ENCODE measurements around the gene POSTN. TPM values are rescaled to one million over a fixed set of nuclear protein-coding genes. Genes with fewer than 3 reads are reported as not detected.
A peak's percentile ranks its signal among the peaks of the same experiment; 100 is the strongest.

Gene POSTN, protein sequence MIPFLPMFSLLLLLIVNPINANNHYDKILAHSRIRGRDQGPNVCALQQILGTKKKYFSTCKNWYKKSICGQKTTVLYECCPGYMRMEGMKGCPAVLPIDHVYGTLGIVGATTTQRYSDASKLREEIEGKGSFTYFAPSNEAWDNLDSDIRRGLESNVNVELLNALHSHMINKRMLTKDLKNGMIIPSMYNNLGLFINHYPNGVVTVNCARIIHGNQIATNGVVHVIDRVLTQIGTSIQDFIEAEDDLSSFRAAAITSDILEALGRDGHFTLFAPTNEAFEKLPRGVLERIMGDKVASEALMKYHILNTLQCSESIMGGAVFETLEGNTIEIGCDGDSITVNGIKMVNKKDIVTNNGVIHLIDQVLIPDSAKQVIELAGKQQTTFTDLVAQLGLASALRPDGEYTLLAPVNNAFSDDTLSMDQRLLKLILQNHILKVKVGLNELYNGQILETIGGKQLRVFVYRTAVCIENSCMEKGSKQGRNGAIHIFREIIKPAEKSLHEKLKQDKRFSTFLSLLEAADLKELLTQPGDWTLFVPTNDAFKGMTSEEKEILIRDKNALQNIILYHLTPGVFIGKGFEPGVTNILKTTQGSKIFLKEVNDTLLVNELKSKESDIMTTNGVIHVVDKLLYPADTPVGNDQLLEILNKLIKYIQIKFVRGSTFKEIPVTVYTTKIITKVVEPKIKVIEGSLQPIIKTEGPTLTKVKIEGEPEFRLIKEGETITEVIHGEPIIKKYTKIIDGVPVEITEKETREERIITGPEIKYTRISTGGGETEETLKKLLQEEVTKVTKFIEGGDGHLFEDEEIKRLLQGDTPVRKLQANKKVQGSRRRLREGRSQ
- polyA plus RNA-seq (13.4 to 82.4 TPM (median 31.8 TPM) in 3 replicates), polyA minus RNA-seq (6.6 to 53.1 TPM (median 16.5 TPM) in 3 replicates)
- 7.2 TPM for polyA plus RNA-seq (2011; ENCODE audit: low read depth)
- 14.6 and 15.1 TPM in 2 replicates for polyA plus RNA-seq (2011; cell fraction: cytosol; rRNA removed)
- 92.6 and 114 TPM in 2 replicates for polyA plus RNA-seq (2011; cell fraction: nucleus; rRNA removed)
- polyA plus RNA-seq (2012; ENCODE audit: low replicate concordance): 2.6 and 23.6 TPM in 2 replicates
- polyA minus RNA-seq (2011; cell fraction: cytosol; rRNA and poly(A)+ RNA removed): 26.7 TPM
- polyA minus RNA-seq (2011; cell fraction: nucleus; rRNA and poly(A)+ RNA removed): 57.1 and 168 TPM in 2 replicates

DNA sequence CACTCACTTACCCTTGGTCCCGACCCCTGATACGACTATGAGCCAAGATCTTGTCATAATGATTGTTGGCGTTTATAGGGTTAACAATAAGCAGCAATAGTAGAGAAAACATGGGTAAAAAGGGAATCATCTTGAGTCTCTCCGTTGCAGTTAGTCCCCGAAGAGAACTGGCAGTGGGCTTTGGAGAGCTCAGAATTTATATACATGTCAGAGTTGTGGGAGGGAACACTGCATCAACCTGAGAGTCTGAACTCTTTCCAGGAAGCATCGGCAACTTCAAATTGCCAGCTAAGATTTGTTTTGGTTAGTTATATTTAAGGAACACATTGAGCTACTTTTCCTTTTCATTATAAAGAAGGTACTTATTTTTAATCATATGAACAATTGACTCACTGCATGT, at the start of gene POSTN:
TSS of gene POSTN (minus strand) at position 172 of the 400 bp plus-strand sequence. CDS start at position 130, 42 bp downstream.
- Histone ChIP-seq H3K9ac (ENCODE audit: control insufficient read depth, extremely low read depth, insufficient read depth, low read length) (no peak within 1 kb of the TSS), H3K4me2 (ENCODE audit: control insufficient read depth, extremely low read depth, insufficient read depth, low read depth, low read length) (peak within 1 kb of the TSS; percentile 73), H3K27ac (ENCODE audit: control insufficient read depth, insufficient read depth, low read length) (no peak within 1 kb of the TSS), H3K9me1 (ENCODE audit: control insufficient read depth, extremely low read depth, insufficient read depth, low read length) (no peaks in the 10 kb centered on the region), H3K27me3 (ENCODE audit: control insufficient read depth, extremely low read depth, insufficient read depth, low read length) (no peaks in the 10 kb centered on the region), H3K9me3 (ENCODE audit: control insufficient read depth, low read depth, low read length) (no peaks in the 10 kb centered on the region), H2AFZ (ENCODE audit: control insufficient read depth, low read length) (peak within 1 kb of the TSS; percentile 82), H3K79me2 (ENCODE audit: control insufficient read depth, insufficient read depth, low read length) (no peaks in the 10 kb centered on the region), H4K20me1 (ENCODE audit: control insufficient read depth, extremely low read depth, insufficient read depth, low read length) (no peaks in the 10 kb centered on the region), H3K4me3 (ENCODE audit: control insufficient read depth in 2 of 3, extremely low read depth in 1 of 3, insufficient read depth in 2 of 3, low read depth in 1 of 3, low read length in 3 of 3) (peak within 1 kb of the TSS in 2 of 3 experiments; percentile 46 to 47), H3K4me1 (ENCODE audit: control insufficient read depth, extremely low read depth, insufficient read depth, low read length) (peaks cover 8% of the 10 kb centered on the region), H3K36me3 (ENCODE audit: control insufficient read depth in 2 of 2, extremely low read depth in 1 of 2, insufficient read depth in 2 of 2, low read length in 2 of 2) (no peaks in the 10 kb centered on the region)
- dilution Hi-C loops (cut with MboI; ENCODE audit: extremely low pct_ligation_motif_present, low sequenced_read_pairs): no loop called here
- FAIRE-seq (peak; percentile 48), DNase-seq (ENCODE audit: low read depth, low spot score) (no peak)
- TF ChIP-seq, protein P1, sequence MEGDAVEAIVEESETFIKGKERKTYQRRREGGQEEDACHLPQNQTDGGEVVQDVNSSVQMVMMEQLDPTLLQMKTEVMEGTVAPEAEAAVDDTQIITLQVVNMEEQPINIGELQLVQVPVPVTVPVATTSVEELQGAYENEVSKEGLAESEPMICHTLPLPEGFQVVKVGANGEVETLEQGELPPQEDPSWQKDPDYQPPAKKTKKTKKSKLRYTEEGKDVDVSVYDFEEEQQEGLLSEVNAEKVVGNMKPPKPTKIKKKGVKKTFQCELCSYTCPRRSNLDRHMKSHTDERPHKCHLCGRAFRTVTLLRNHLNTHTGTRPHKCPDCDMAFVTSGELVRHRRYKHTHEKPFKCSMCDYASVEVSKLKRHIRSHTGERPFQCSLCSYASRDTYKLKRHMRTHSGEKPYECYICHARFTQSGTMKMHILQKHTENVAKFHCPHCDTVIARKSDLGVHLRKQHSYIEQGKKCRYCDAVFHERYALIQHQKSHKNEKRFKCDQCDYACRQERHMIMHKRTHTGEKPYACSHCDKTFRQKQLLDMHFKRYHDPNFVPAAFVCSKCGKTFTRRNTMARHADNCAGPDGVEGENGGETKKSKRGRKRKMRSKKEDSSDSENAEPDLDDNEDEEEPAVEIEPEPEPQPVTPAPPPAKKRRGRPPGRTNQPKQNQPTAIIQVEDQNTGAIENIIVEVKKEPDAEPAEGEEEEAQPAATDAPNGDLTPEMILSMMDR (optimal IDR thresholded peaks at IDR 0.05 in 1 of 3, IDR thresholded peaks at IDR 0.05 in 1 of 3, conservative IDR thresholded peaks at IDR 0.05 in 1 of 3; ENCODE audit: extremely low read depth in 1 of 3, insufficient read depth in 2 of 3, low read length in 3 of 3): no peak
- TF ChIP-seq EZH2 (IDR thresholded peaks at IDR 0.05; ENCODE audit: low read length): no peak

DNA sequence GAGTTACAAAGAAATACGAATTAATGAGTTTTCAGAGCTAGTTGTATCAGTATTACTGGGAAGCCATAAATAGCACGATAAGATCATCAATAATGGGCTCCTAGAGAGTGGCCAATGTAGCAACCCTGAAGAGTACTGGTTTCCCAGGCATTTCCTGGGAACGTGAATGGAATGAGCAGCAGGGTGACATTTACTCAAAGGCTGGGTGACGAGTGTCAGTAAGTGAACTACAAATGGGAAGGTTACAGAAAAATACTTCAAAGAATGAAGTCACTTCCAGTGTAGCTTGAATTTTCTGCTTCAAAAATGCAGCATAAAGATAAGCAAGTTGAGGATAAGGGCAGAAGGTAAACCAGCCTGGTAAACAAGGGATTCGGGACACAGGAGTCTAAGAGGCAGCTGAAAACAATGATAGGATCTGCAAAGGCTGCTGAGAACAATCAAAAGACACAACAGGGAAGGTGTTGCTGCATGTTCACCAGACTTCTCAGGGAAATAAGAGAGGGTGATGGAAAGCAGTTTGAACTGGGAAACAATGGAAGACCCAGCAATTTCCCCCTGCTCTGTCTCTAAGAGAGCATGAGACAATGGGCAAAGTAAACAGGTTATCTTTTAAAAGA, 48.6 kb upstream of the POSTN start:
- Histone ChIP-seq H3K9me3 (ENCODE audit: control insufficient read depth, low read depth, low read length) (no peaks in the 10 kb centered on the region), H3K9me1 (ENCODE audit: control insufficient read depth, extremely low read depth, insufficient read depth, low read length) (no peaks in the 10 kb centered on the region), H3K9ac (ENCODE audit: control insufficient read depth, extremely low read depth, insufficient read depth, low read length) (no peak overlapping the region), H3K4me1 (ENCODE audit: control insufficient read depth, extremely low read depth, insufficient read depth, low read length) (no peaks in the 10 kb centered on the region), H3K27ac (ENCODE audit: control insufficient read depth, insufficient read depth, low read length) (no peak overlapping the region), H3K79me2 (ENCODE audit: control insufficient read depth, insufficient read depth, low read length) (no peaks in the 10 kb centered on the region), H3K27me3 (ENCODE audit: control insufficient read depth, extremely low read depth, insufficient read depth, low read length) (no peaks in the 10 kb centered on the region), H3K36me3 (ENCODE audit: control insufficient read depth in 2 of 2, extremely low read depth in 1 of 2, insufficient read depth in 2 of 2, low read length in 2 of 2) (no peaks in the 10 kb centered on the region), H2AFZ (ENCODE audit: control insufficient read depth, low read length) (no peak overlapping the region), H3K4me2 (ENCODE audit: control insufficient read depth, extremely low read depth, insufficient read depth, low read depth, low read length) (no peak overlapping the region), H4K20me1 (ENCODE audit: control insufficient read depth, extremely low read depth, insufficient read depth, low read length) (no peaks in the 10 kb centered on the region), H3K4me3 (ENCODE audit: control insufficient read depth in 2 of 3, extremely low read depth in 1 of 3, insufficient read depth in 2 of 3, low read depth in 1 of 3, low read length in 3 of 3) (no peak overlapping the region)
- dilution Hi-C loops (cut with MboI; ENCODE audit: extremely low pct_ligation_motif_present, low sequenced_read_pairs): no loop called here
- FAIRE-seq (no peak), DNase-seq (ENCODE audit: low read depth, low spot score) (no peak)
- TF ChIP-seq, protein P1 (optimal IDR thresholded peaks at IDR 0.05 in 1 of 3, IDR thresholded peaks at IDR 0.05 in 1 of 3, conservative IDR thresholded peaks at IDR 0.05 in 1 of 3; ENCODE audit: extremely low read depth in 1 of 3, insufficient read depth in 2 of 3, low read length in 3 of 3): no peak
- TF ChIP-seq EZH2 (IDR thresholded peaks at IDR 0.05; ENCODE audit: low read length): no peak

All from keratinocyte (primary cell).